Upper lobe of left lung (tissue), 6 donors: ENCODE measurements around the gene SMARCE1. TPM values are rescaled to one million over a fixed set of nuclear protein-coding genes. Genes with fewer than 3 reads are reported as not detected.

Experiments
- ATAC-seq, 2 donors: fragments of 200-7000 bp; cut with Tn5 transposase; one replicate each; pipeline ENCODE4 v1.9.1; 2022; ENCODE audit warnings: mild to moderate bottlenecking in 2 of 2, moderate library complexity in 2 of 2; ENCODE audit not compliant: low FRiP score in 2 of 2
- DNase-seq, 2 donors: peaks; one replicate each; pipeline ENCODE4 v3.0.0-alpha.2; 2019 to 2020
- H3K27ac ChIP-seq, 4 donors: fragments of 200-600 bp; sonication (generic); one replicate each; pipeline ENCODE4 v1.5.1; 2016 to 2019
- H3K27me3 ChIP-seq, 4 donors: fragments of 200-600 bp; sonication (generic); one replicate each; pipeline ENCODE4 v1.5.1; 2017 to 2019
- H3K36me3 ChIP-seq, 4 donors: fragments of 200-600 bp; sonication (generic); one replicate each; pipeline ENCODE4 v1.5.1; 2016 to 2019
- H3K4me1 ChIP-seq, 4 donors: fragments of 200-600 bp; sonication (generic); one replicate each; pipeline ENCODE4 v1.5.1; 2018 to 2019
- H3K4me3 ChIP-seq, 4 donors: fragments of 200-600 bp; sonication (generic); one replicate each; pipeline ENCODE4 v1.5.1; 2017 to 2019; ENCODE audit warnings: mild to moderate bottlenecking in 2 of 4, moderate library complexity in 1 of 4
- H3K9me3 ChIP-seq, 4 donors: fragments of 200-600 bp; sonication (generic); one replicate each; pipeline ENCODE4 v1.5.1; 2018 to 2019
- EP300 ChIP-seq, 4 donors: sonication (generic); formaldehyde crosslinking; IDR thresholded peaks; one replicate each; pipeline ENCODE4 v1.5.1; 2017; ENCODE audit warnings: antibody characterized with exemption in 4 of 4, control low read depth in 2 of 4
- POLR2A ChIP-seq, 4 donors: fragments of 450-650 bp; IDR thresholded peaks; one replicate each; pipeline ENCODE4 v1.5.1; 2016 to 2017; ENCODE audit warnings: antibody characterized with exemption in 4 of 4, mild to moderate bottlenecking in 2 of 4
- POLR2AphosphoS5 ChIP-seq, 2 donors: sonication (generic); formaldehyde crosslinking; IDR thresholded peaks; one replicate each; pipeline ENCODE4 v1.5.1; 2017; ENCODE audit warnings: antibody characterized with exemption in 2 of 2
- WGBS, 2 donors: methylation state at CpG; one replicate each; pipeline ENCODE4 v1.1.5; 2017 to 2018; 5-methylcytosine and 5-hydroxymethylcytosine counted together
- total RNA-seq, 6 donors: library from RNA; depleted of rRNA in 4 of 6; stranded (reverse); fragments of >200 nt in 4 of 6; gene quantifications; one replicate each; pipeline versions ENCODE4 v1.1.0 to v1.2.1, GENCODE V29; 2016 to 2021
- TF ChIP-seq, protein P1 (sequence below), 6 experiments: fragments of 450-650 bp in 4 of 6; fragments of 200-600 bp in 2 of 6; sonication (generic) in 2 of 6; IDR thresholded peaks; one replicate each; pipeline ENCODE4 v1.5.1; 2016 to 2019; ENCODE audit warnings: antibody characterized with exemption in 6 of 6
- donor health status: DM: no; HTN: no; CAD: no; lungs with moderate emphysema.
- donor health status: DM: no; HTN: yes; CAD: no; lungs with severe emphysema.

The SMARCE1 gene
- total RNA-seq, result 10 to 100 TPM; 39.8 to 91.4 (median 65.8) TPM

DNA sequence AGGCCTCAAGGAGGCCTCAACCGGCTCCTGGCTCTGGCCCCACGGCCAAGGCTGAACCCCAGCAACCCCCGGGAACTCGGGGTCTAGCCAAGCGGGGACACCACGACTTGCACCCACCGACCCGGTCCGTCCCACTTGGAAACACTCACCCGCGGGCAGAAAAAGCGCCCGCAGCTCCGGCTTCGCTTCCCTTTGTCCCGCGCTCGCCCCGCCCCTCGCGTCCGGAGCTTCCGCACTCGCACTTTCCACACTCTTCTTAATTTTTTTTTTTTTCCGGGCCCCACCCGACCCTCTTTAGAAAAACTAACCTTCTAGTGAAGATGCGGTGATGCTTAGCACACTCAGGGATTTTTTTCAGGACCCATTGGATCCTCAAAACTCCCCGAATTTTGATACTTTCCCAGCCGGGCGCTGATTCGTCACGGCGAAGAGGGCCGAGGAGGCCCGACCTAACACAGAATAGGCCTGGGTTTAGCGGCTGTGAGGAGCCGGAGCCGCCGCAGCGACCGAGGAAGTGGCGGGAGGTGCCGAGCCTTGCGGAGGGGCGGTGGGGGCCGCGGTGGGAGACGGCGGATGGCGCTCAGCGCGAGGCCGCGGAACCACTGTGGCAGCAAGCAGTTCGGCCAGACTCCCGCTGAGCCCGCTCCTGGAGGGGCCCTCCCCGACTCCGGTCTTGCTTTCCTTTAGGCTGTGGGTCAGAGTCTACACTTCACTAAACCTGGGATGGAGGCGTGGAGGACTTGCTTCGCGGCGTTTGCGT, at the start of gene SMARCE1:
Gene SMARCE1, minus strand, starts transcription at position 195 of the 760 bp plus-strand sequence. CDS start 2,016 bp downstream, outside the sequence.
- Histone ChIP-seq H3K36me3 (peaks cover 0 to 26% (median 2%) of the 10 kb centered on the region in 4 donors), H3K9me3 (no peaks in the 10 kb centered on the region), H3K4me1 (peaks cover 27 to 38% (median 31%) of the 10 kb centered on the region in 4 donors), H3K27me3 (no peaks in the 10 kb centered on the region), H3K27ac (peak within 1 kb of the TSS; percentile 98 to 100 (median 98)), H3K4me3 (peak within 1 kb of the TSS; percentile 65 to 91 (median 82))
- 0 to 1% methylated on average over 33 to 64 of the region's 64 CpGs for WGBS, 2 donors
- TF ChIP-seq EP300 (IDR thresholded peaks at IDR 0.05) (no peak), POLR2AphosphoS5 (IDR thresholded peaks at IDR 0.05) (peak in 1 of 2 donors; percentile 35), POLR2A (IDR thresholded peaks at IDR 0.05) (peak in 3 of 4 donors; percentile 26 to 65 (median 48))
- TF ChIP-seq, protein P1, sequence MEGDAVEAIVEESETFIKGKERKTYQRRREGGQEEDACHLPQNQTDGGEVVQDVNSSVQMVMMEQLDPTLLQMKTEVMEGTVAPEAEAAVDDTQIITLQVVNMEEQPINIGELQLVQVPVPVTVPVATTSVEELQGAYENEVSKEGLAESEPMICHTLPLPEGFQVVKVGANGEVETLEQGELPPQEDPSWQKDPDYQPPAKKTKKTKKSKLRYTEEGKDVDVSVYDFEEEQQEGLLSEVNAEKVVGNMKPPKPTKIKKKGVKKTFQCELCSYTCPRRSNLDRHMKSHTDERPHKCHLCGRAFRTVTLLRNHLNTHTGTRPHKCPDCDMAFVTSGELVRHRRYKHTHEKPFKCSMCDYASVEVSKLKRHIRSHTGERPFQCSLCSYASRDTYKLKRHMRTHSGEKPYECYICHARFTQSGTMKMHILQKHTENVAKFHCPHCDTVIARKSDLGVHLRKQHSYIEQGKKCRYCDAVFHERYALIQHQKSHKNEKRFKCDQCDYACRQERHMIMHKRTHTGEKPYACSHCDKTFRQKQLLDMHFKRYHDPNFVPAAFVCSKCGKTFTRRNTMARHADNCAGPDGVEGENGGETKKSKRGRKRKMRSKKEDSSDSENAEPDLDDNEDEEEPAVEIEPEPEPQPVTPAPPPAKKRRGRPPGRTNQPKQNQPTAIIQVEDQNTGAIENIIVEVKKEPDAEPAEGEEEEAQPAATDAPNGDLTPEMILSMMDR (IDR thresholded peaks at IDR 0.05), result no peak
- ATAC-seq (peak; percentile 92 to 95), DNase-seq (peak; percentile 65 to 95)

DNA sequence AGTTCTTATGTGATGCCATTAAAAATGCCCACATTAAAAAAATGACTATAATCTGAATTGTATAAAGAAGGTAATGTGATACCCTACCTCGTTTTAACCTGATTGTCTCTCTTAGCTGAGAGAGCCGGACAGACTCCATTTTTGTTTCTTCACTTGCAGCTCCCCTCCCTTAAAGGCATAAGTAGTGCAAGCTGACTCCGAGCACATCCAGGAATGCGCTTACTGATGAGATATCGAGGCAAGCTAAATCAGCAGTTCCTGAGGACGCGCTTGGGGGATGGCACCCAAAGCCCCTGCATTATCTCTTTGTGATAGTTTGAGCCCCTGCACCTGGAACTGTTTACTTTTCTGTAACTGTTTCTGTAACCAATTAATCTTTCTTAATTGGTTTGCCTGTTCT, 49.7 kb upstream of the SMARCE1 start:
- no peak overlapping the region for H3K4me3 ChIP-seq
- 56 to 60% methylated on average over 7 of the region's 7 CpGs for WGBS, 2 donors
- no peak for ATAC-seq
- H3K36me3 ChIP-seq, result no peaks in the 10 kb centered on the region
- H3K27ac ChIP-seq, result no peak overlapping the region
- no peaks in the 10 kb centered on the region for H3K9me3 ChIP-seq
- peaks cover 10 to 15% (median 12%) of the 10 kb centered on the region in 4 donors for H3K4me1 ChIP-seq
- no peaks in the 10 kb centered on the region for H3K27me3 ChIP-seq
- no peak for TF ChIP-seq EP300 (IDR thresholded peaks at IDR 0.05)
- no peak for TF ChIP-seq POLR2AphosphoS5 (IDR thresholded peaks at IDR 0.05)
- TF ChIP-seq POLR2A (IDR thresholded peaks at IDR 0.05), result no peak
- TF ChIP-seq, protein P1 (IDR thresholded peaks at IDR 0.05), result no peak
- DNase-seq, result no peak

DNA sequence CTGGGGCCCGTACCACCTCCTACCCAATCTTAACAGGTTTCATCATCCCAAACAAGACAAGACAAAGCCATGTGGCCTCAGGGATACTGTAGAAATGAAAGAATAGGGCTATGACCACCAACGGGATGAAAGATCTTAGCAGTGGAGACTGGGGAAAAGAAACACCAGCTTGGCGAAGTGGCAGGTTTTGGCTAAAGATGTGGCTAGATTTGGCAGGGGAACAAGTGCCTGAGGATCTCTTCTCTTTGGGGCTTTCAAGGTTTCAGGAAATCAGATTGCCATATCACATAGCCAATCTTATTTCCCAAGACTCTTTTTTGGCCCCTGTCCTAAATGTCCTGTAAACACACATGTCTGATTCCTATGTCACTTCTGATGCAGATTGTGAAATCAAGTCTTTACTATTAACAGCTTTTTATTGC, 49.0 kb upstream of the SMARCE1 start:
- no peak for TF ChIP-seq EP300 (IDR thresholded peaks at IDR 0.05)
- TF ChIP-seq POLR2A (IDR thresholded peaks at IDR 0.05), result no peak
- TF ChIP-seq POLR2AphosphoS5 (IDR thresholded peaks at IDR 0.05), result no peak
- TF ChIP-seq, protein P1 (IDR thresholded peaks at IDR 0.05), result no peak

DNA sequence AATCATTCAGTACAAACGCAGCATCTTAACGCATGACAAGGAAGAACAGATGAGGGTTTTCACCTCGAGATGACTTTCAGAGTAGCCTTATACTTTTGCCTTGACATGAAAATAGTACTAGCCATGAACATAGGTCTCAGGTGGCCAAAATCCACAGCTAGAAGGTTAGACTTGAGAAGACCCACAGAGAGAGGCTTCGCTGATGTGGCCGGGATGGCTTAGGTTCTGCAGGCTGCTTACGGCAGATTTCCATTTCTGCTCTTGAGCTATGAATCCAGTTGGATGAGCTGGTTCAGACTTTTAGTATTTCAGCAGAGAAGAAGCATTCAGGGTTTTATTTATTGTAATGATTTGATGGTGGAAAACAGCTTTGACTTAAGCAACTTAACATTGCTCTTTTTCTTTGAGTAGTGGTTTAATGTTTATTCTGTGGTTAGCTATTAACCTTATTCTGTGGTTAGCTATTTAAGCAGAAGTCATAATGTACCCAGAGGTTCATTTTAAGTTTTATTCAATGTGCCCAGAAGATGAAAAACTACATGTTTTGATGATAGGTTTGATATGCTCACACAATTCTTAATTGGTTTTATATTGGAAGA, 48.4 kb upstream of the SMARCE1 start:
- H3K27me3 ChIP-seq, result no peaks in the 10 kb centered on the region
- H3K27ac ChIP-seq, result peak overlapping the region in 1 of 4 donors; percentile 31
- DNase-seq (no peak), ATAC-seq (no peak)
- H3K9me3 ChIP-seq, result no peaks in the 10 kb centered on the region
- no peak overlapping the region for H3K4me3 ChIP-seq
- H3K4me1 ChIP-seq, result peaks cover 10 to 15% (median 12%) of the 10 kb centered on the region in 4 donors
- H3K36me3 ChIP-seq, result no peaks in the 10 kb centered on the region
- no peak for TF ChIP-seq POLR2AphosphoS5 (IDR thresholded peaks at IDR 0.05)
- TF ChIP-seq EP300 (IDR thresholded peaks at IDR 0.05), result no peak
- no peak for TF ChIP-seq POLR2A (IDR thresholded peaks at IDR 0.05)
- TF ChIP-seq, protein P1 (IDR thresholded peaks at IDR 0.05), result no peak
- WGBS, 2 donors, result 73 to 78% methylated on average over 6 of the region's 6 CpGs

More for the DNA sequence above, 49.0 kb upstream of the SMARCE1 start:
- ATAC-seq (no peak), DNase-seq (no peak)
- Histone ChIP-seq H3K36me3 (no peaks in the 10 kb centered on the region), H3K9me3 (no peaks in the 10 kb centered on the region), H3K4me1 (peaks cover 10 to 15% (median 12%) of the 10 kb centered on the region in 4 donors), H3K27me3 (no peaks in the 10 kb centered on the region), H3K27ac (peak overlapping the region in 2 of 4 donors; percentile 31 to 37), H3K4me3 (no peak overlapping the region)
- 26 to 39% methylated on average over 3 of the region's 3 CpGs for WGBS, 2 donors
